K562 (cell line): Measurements from ENCODE around the gene RNU1-4. TPM values are rescaled to one million over a fixed set of nuclear protein-coding genes. Genes with fewer than 3 reads are reported as not detected.
"Not testable (repeated sequence)": the region's sequence is repeated elsewhere in the genome, so short reads cannot be mapped to it uniquely, and the experiment has no call there.

Experiments used
- ATAC-seq: fragments of 200-7000 bp; cut with Tn5 transposase; 3 replicates; pipeline ENCODE4 v1.9.1; 2020; ENCODE audit warnings: moderate library complexity
- BruUV-seq: library from RNA; stranded (reverse); fragments of 400-500 nt; replicated peaks from 2 replicates; lab custom pipeline; 2021; lab: Mats Ljungman, UMichigan
- CTCF ChIA-PET: fragments of 300-600 bp; formaldehyde crosslinking; extraction: SDS; loops from one replicate; lab custom pipeline; 2021; ENCODE audit warnings: low intra/inter-chr PET ratio; lab: Yijun Ruan, JAX
- POLR2A ChIA-PET: fragments of 300-600, 350-650 bp; sonication (Branson Sonifier 250); formaldehyde crosslinking; extraction: SDS; loops from one replicate; lab custom pipeline; 2021; ENCODE audit warnings: antibody characterized with exemption, inconsistent platforms; lab: Yijun Ruan, JAX
- DNase-seq, 4 experiments: peaks; one replicate each; pipeline versions ENCODE4 v3.0.0 to v3.0.0-alpha.2; 2011 to 2018; ENCODE audit warnings: low spot score in 3 of 4, mixed read lengths in 3 of 4; ENCODE audit errors: extremely low read depth in 1 of 4
- FAIRE-seq: peaks from 2 replicates; lab custom pipeline; 2011; peaks lifted over from hg19 to GRCh38; lab: Jason Lieb, UNC
- H2AFZ ChIP-seq: 2 replicates; pipeline ENCODE4 v1.6.0; 2011; ENCODE audit warnings: low read depth, low read length, control low read depth, inconsistent platforms
- H3K27ac ChIP-seq: fragments of 200-600 bp; 3 replicates; pipeline ENCODE4 v1.8.0; 2011; ENCODE audit warnings: low read depth, mild to moderate bottlenecking, control low read depth, inconsistent platforms, low read length, moderate library complexity, mixed read lengths; ENCODE audit errors: extremely low read depth
- H3K27me3 ChIP-seq, 2 experiments: fragments of 300-600 bp in 1 of 2; 2 replicates in 1 of 2; 3 replicates in 1 of 2; pipeline versions ENCODE4 v1.6.0 to v1.8.0; 2011; ENCODE audit warnings: inconsistent platforms in 2 of 2, low read length in 2 of 2, mild to moderate bottlenecking in 1 of 2, mixed read lengths in 1 of 2, moderate library complexity in 1 of 2; ENCODE audit not compliant: control insufficient read depth in 2 of 2, insufficient read depth in 2 of 2
- H3K36me3 ChIP-seq: fragments of 300-600 bp; 3 replicates; pipeline ENCODE4 v1.8.0; 2011; ENCODE audit warnings: mild to moderate bottlenecking, low read length, inconsistent platforms; ENCODE audit not compliant: control insufficient read depth, insufficient read depth
- H3K4me1 ChIP-seq, 2 experiments: fragments of 200-600 bp in 1 of 2; replicated peaks in 1 of 2; 2 replicates in 1 of 2; 3 replicates in 1 of 2; pipeline versions ENCODE4 v1.5.1 to v1.8.0; 2011; ENCODE audit warnings: inconsistent platforms in 2 of 2, low read length in 2 of 2, mild to moderate bottlenecking in 1 of 2, mixed read lengths in 1 of 2, moderate library complexity in 1 of 2; ENCODE audit not compliant: control insufficient read depth in 2 of 2, insufficient read depth in 2 of 2
- H3K4me2 ChIP-seq: 2 replicates; pipeline ENCODE4 v1.6.1; 2011; ENCODE audit warnings: low read length, control low read depth, inconsistent platforms, mixed read lengths; ENCODE audit not compliant: insufficient read depth
- H3K4me3 ChIP-seq: fragments of 200-600 bp; sonication (generic), shearing (Covaris generic); 2 replicates; pipeline ENCODE4 v1.5.1; 2016; ENCODE audit warnings: control low read depth, inconsistent platforms
- H3K79me2 ChIP-seq: fragments of 200-600 bp; 3 replicates; pipeline ENCODE4 v1.8.0; 2011; ENCODE audit warnings: low read length, inconsistent platforms; ENCODE audit not compliant: control insufficient read depth, insufficient read depth
- H3K9ac ChIP-seq, 2 experiments: 2 replicates each; pipeline versions ENCODE4 v1.6.0 to v1.6.1; 2011; ENCODE audit warnings: low read depth in 2 of 2, low read length in 2 of 2, control low read depth in 1 of 2, inconsistent platforms in 1 of 2, mild to moderate bottlenecking in 1 of 2, mixed read lengths in 1 of 2; ENCODE audit not compliant: insufficient read depth in 1 of 2
- H3K9me1 ChIP-seq: one replicate; pipeline ENCODE4 v1.6.0; 2011; ENCODE audit warnings: inconsistent platforms, mild to moderate bottlenecking, low read length, moderate library complexity; ENCODE audit not compliant: control insufficient read depth, insufficient read depth
- H3K9me3 ChIP-seq: replicated peaks from 2 replicates; pipeline ENCODE4 v1.5.1; 2011; ENCODE audit warnings: low read depth, low read length, inconsistent platforms; ENCODE audit not compliant: control insufficient read depth, insufficient read depth
- H4K20me1 ChIP-seq: replicated peaks from 2 replicates; pipeline ENCODE4 v1.6.1; 2011; ENCODE audit warnings: low read length, inconsistent platforms, mixed read lengths; ENCODE audit not compliant: control insufficient read depth, insufficient read depth
- NR2C2 ChIP-seq, 2 experiments: fragments of 200-800 bp in 1 of 2; sonication (Bioruptor generic) in 1 of 2; sonication (generic) in 1 of 2; formaldehyde crosslinking in 1 of 2; IDR thresholded peaks; 2 replicates each; pipeline versions ENCODE4 v1.6.1 to v1.8.0; 2016 to 2022; ENCODE audit warnings: mild to moderate bottlenecking in 1 of 2, missing compliant biosample characterization in 1 of 2, missing genetic modification characterization in 1 of 2, missing genetic modification reagents in 1 of 2
- WGBS: fragments of 100-300 bp; shearing (Covaris generic); methylation state at CpG from one replicate; pipeline ENCODE4 v1.1.6; 2016; ENCODE audit warnings: low coverage, mixed read lengths; ENCODE audit not compliant: insufficient coverage; ENCODE audit errors: missing lambda C conversion rate; 5-methylcytosine and 5-hydroxymethylcytosine counted together
- in situ Hi-C: fragments of 300-500 bp; cut with MboI; formaldehyde crosslinking; loops from 4 replicates; pipeline ENCODE4 v1.15.0; 2018; ENCODE audit warnings: inconsistent platforms, mixed read lengths
- intact Hi-C: fragments of 100-400 bp; cut with micrococcal nuclease; formaldehyde crosslinking; loops from 2 replicates; pipeline ENCODE4 v1.14.2; 2022
- polyA plus RNA-seq, 8 experiments: library from polyadenylated mRNA; depleted of rRNA in 4 of 8; stranded (reverse) in 5 of 8; unstranded in 3 of 8; fragments of >200 nt; fragmentation: Nextera tagmentation in 2 of 8; fragmentation: Illumina TruSeq in 1 of 8; extraction: Ambion mirVana in 2 of 8; extraction: Trizol in 1 of 8; gene quantifications; 2 replicates each; pipeline versions ENCODE4 v1.2.1 to v1.2.3, GENCODE V29; 2011 to 2014; ENCODE audit warnings: inconsistent platforms in 1 of 8, missing spikeins in 1 of 8
- total RNA-seq, 7 experiments: library from RNA; depleted of rRNA in 6 of 7; stranded (reverse); fragments of >200 nt in 6 of 7; fragmentation: Illumina TruSeq in 2 of 7; extraction: Trizol in 2 of 7; gene quantifications; 2 replicates each; pipeline versions ENCODE4 v1.2.1 to v1.2.3, GENCODE V29; 2011 to 2021; ENCODE audit warnings: low replicate concordance in 1 of 7

RNU1-4 gene
- total and polyA plus RNA-seq, 9 of the 15 experiments (the other 6 are each of a cell fraction or from before 2014, with no cell fraction given) = under 0.01 to 32,823 (median 2,538) TPM; not detected in 4

- WGBS = 8% methylated on average over 8 of the region's 14 CpGs
- CTCF ChIA-PET; H2AFZ ChIP-seq; DNase-seq; H3K9me1 ChIP-seq; H3K9ac ChIP-seq; H3K9me3 ChIP-seq; H3K4me2 ChIP-seq; ATAC-seq; FAIRE-seq; H4K20me1 ChIP-seq; H3K36me3 ChIP-seq; H3K4me1 ChIP-seq; H3K27ac ChIP-seq; H3K4me3 ChIP-seq; BruUV-seq; POLR2A ChIA-PET; intact Hi-C loops; H3K79me2 ChIP-seq; TF ChIP-seq NR2C2 (CRISPR knock-in tag; IDR thresholded peaks at IDR 0.05): not testable (repeated sequence)
- peaks cover 26 to 55% of the 10 kb centered on the region in 2 experiments for H3K27me3 ChIP-seq
- in situ Hi-C loops = loop anchor here (5.0 kb wide), 1 partner anchor 47 kb away; no protein-coding TSS in a partner anchor
- TF ChIP-seq NR2C2 (tag; IDR thresholded peaks at IDR 0.05) = 0 out of 2 replicates have a peak, but pooled peaks have one; percentile 14
These were observed 34.5 kb downstream of the RNU1-4 start for GRCh38 chr1:16774773-16775172.

- H3K27me3 ChIP-seq = peaks cover 25 to 55% of the 10 kb centered on the region in 2 experiments
- H3K4me1 ChIP-seq, H3K9me1 ChIP-seq, FAIRE-seq, DNase-seq, BruUV-seq, CTCF ChIA-PET, H3K4me3 ChIP-seq, H4K20me1 ChIP-seq, H3K4me2 ChIP-seq, H2AFZ ChIP-seq, H3K79me2 ChIP-seq, H3K9ac ChIP-seq, H3K27ac ChIP-seq, intact Hi-C loops, ATAC-seq, in situ Hi-C loops, POLR2A ChIA-PET, H3K36me3 ChIP-seq, H3K9me3 ChIP-seq: not testable (repeated sequence)
- 6% methylated on average over 6 of the region's 8 CpGs for WGBS
These were observed 35.0 kb downstream of the RNU1-4 start for GRCh38 chr1:16775290-16775689.

GRCh38 chr1:16776248-16776647, 35.9 kb downstream of the RNU1-4 start:
- intact Hi-C loops, in situ Hi-C loops, POLR2A ChIA-PET, H3K4me1 ChIP-seq, DNase-seq, FAIRE-seq, H3K9me3 ChIP-seq, BruUV-seq, CTCF ChIA-PET, H2AFZ ChIP-seq, ATAC-seq, H3K4me3 ChIP-seq, H3K27ac ChIP-seq, H3K9me1 ChIP-seq, H4K20me1 ChIP-seq, H3K36me3 ChIP-seq, H3K79me2 ChIP-seq, H3K9ac ChIP-seq, H3K4me2 ChIP-seq: not testable (repeated sequence)
- H3K27me3 ChIP-seq = peaks cover 25 to 47% of the 10 kb centered on the region in 2 experiments
- 0% methylated on average over 3 of the region's 8 CpGs for WGBS
